IMR-90 (cell line): Measurements from ENCODE around the gene PLD1.

Experiments
- CTCF ChIP-seq: conservative IDR thresholded peaks from 2 replicates; pipeline ENCODE4 v1.5.1; 2012; ENCODE audit warnings: mild to moderate bottlenecking, low read depth, low read length, improper control_type of control experiment
- RFX5 ChIP-seq: IDR thresholded peaks from 2 replicates; pipeline ENCODE4 v1.8.0; 2012; ENCODE audit warnings: low read depth, mild to moderate bottlenecking, low read length, moderate library complexity

GRCh38 chr3:171839270-171839669 is 29.0 kb upstream of the PLD1 start:
- no peak for TF ChIP-seq CTCF
- TF ChIP-seq RFX5, result no peak
